Panc1 (cell line): ENCODE measurements around the gene CRADD. TPM values are rescaled to one million over a fixed set of nuclear protein-coding genes. Genes with fewer than 3 reads are reported as not detected.

ENCODE experiments used
- ATAC-seq: fragments of 200-7000 bp; cut with Tn5 transposase; 2 replicates; pipeline ENCODE4 v1.9.1; 2020; ENCODE audit warnings: mild to moderate bottlenecking, moderate library complexity
- BruUV-seq: library from RNA; stranded (reverse); fragments of 400-500 nt; replicated peaks from 2 replicates; lab custom pipeline; 2021; lab: Mats Ljungman, UMichigan
- CTCF ChIA-PET: fragments of 300-600 bp; sonication (Branson Sonifier 250); formaldehyde crosslinking; loops from one replicate; lab custom pipeline; 2022; ENCODE audit warnings: antibody characterized with exemption; lab: Charles Lee
- POLR2A ChIA-PET: fragments of 300-600 bp; sonication (Branson Sonifier 250); formaldehyde crosslinking; loops from one replicate; lab custom pipeline; 2022; ENCODE audit warnings: antibody characterized with exemption; lab: Charles Lee
- DNase-seq: peaks from one replicate; pipeline ENCODE4 v3.0.0-alpha.2; 2010; ENCODE audit warnings: low read depth, low spot score
- H3K27ac ChIP-seq: 2 replicates; pipeline ENCODE4 v1.5.1; 2011; ENCODE audit warnings: mild to moderate bottlenecking, low read length, inconsistent platforms
- H3K27me3 ChIP-seq: fragments of 200-500 bp; sonication (Bioruptor generic); 2 replicates; pipeline ENCODE4 v1.6.0; 2014; ENCODE audit warnings: low read length, inconsistent platforms; ENCODE audit not compliant: control insufficient read depth, insufficient read depth
- H3K36me3 ChIP-seq: fragments of 200-500 bp; sonication (Bioruptor generic); 2 replicates; pipeline ENCODE4 v1.5.1; 2014; ENCODE audit warnings: inconsistent platforms, mild to moderate bottlenecking, low read length, moderate library complexity; ENCODE audit not compliant: control insufficient read depth, insufficient read depth
- H3K4me1 ChIP-seq: 2 replicates; pipeline ENCODE4 v1.5.1; 2011; ENCODE audit warnings: inconsistent platforms, mild to moderate bottlenecking, low read length, moderate library complexity; ENCODE audit not compliant: control insufficient read depth, insufficient read depth
- H3K4me3 ChIP-seq, 2 experiments: 2 replicates each; pipeline ENCODE4 v1.5.1; 2011 to 2012; ENCODE audit warnings: low read depth in 2 of 2, low read length in 2 of 2, mild to moderate bottlenecking in 2 of 2, inconsistent platforms in 1 of 2, moderate library complexity in 1 of 2
- H3K9me3 ChIP-seq: fragments of 200-500 bp; sonication (Bioruptor generic); 2 replicates; pipeline ENCODE4 v1.5.1; 2014; ENCODE audit warnings: low read depth, mild to moderate bottlenecking, inconsistent platforms, low read length, moderate library complexity; ENCODE audit not compliant: control insufficient read depth, insufficient read depth
- CTCF ChIP-seq: fragments of 450-650 bp; IDR thresholded peaks from 2 replicates; pipeline ENCODE4 v1.5.1; 2017; ENCODE audit warnings: mild to moderate bottlenecking
- POLR2AphosphoS5 ChIP-seq: IDR thresholded peaks from 2 replicates; pipeline ENCODE4 v1.6.1; 2012; ENCODE audit warnings: mild to moderate bottlenecking, low read depth, low read length, moderate library complexity
- REST ChIP-seq, 2 experiments: IDR thresholded peaks; 2 replicates each; pipeline ENCODE4 v1.6.1; 2011 to 2012; ENCODE audit warnings: low read depth in 2 of 2, control low read depth in 1 of 2, low read length in 1 of 2, mild to moderate bottlenecking in 1 of 2, moderate library complexity in 1 of 2; ENCODE audit not compliant: insufficient read depth in 1 of 2
- SIN3A ChIP-seq: IDR thresholded peaks from 2 replicates; pipeline ENCODE4 v1.6.1; 2012; ENCODE audit warnings: low read depth, mild to moderate bottlenecking, low read length, moderate library complexity, borderline replicate concordance; ENCODE audit not compliant: insufficient read depth
- TCF7L2 ChIP-seq: IDR thresholded peaks from 2 replicates; pipeline ENCODE4 v1.6.1; 2011; ENCODE audit warnings: mild to moderate bottlenecking, low read depth, low read length, inconsistent platforms
- in situ Hi-C: cut with HindIII; loops from 2 replicates; pipeline ENCODE4 v1.10.0; 2016; ENCODE audit warnings: low sequenced_read_pairs, low pct_unique_long_range_greater_than_20kb
- intact Hi-C: fragments of 100-400 bp; cut with micrococcal nuclease; formaldehyde crosslinking; loops from one replicate; pipeline ENCODE4 v1.10.0; 2022; ENCODE audit not compliant: unreplicated experiment
- total RNA-seq: library from RNA; stranded (reverse); gene quantifications from one replicate; pipeline ENCODE4 v1.2.1, GENCODE V29; 2021; ENCODE audit not compliant: unreplicated experiment

Gene CRADD
- total RNA-seq, 1 experiment from 2014 or later: 7.0 TPM

- in situ Hi-C loops: no loop called here
- BruUV-seq: no TSS peak
- ATAC-seq (no peak), DNase-seq (no peak)
- TF ChIP-seq CTCF: no peak
- no peak for TF ChIP-seq TCF7L2
- TF ChIP-seq SIN3A: no peak
- no peak for TF ChIP-seq POLR2AphosphoS5
- no peak for TF ChIP-seq REST (IDR thresholded peaks at IDR 0.05; ENCODE audit: insufficient read depth in 1 of 2, low read depth in 2 of 2, low read length in 1 of 2)
- no peak overlapping the region for H3K27ac ChIP-seq
- ChIA-PET CTCF (no interaction called here), POLR2A (no interaction called here)
- H3K4me1 ChIP-seq: no peaks in the 10 kb centered on the region
- intact Hi-C loops: no loop called here
- no peaks in the 10 kb centered on the region for H3K36me3 ChIP-seq
- H3K9me3 ChIP-seq: no peaks in the 10 kb centered on the region
- H3K27me3 ChIP-seq: no peaks in the 10 kb centered on the region
- no peak overlapping the region for H3K4me3 ChIP-seq
These were observed 236.7 kb downstream of the CRADD start for GRCh38 chr12:93913845-93914244.

- CTCF ChIA-PET: no interaction called here
- no TSS peak for BruUV-seq
- Histone ChIP-seq H3K9me3 (no peaks in the 10 kb centered on the region), H3K36me3 (no peaks in the 10 kb centered on the region), H3K4me1 (no peaks in the 10 kb centered on the region), H3K27me3 (no peaks in the 10 kb centered on the region), H3K4me3 (no peak overlapping the region), H3K27ac (no peak overlapping the region)
- POLR2A ChIA-PET: no interaction called here
- in situ Hi-C loops: no loop called here
- TF ChIP-seq SIN3A (no peak), TCF7L2 (no peak), POLR2AphosphoS5 (no peak), CTCF (no peak), REST (IDR thresholded peaks at IDR 0.05; ENCODE audit: insufficient read depth in 1 of 2, low read depth in 2 of 2, low read length in 1 of 2) (no peak)
- intact Hi-C loops: no loop called here
- DNase-seq (no peak), ATAC-seq (no peak)
These were observed 237.1 kb downstream of the CRADD start for GRCh38 chr12:93914281-93914680.
